Epithelial cell of esophagus (primary cell): ENCODE results near the gene NAXE.

Source experiments
- DNase-seq: peaks from one replicate; pipeline ENCODE4 v3.0.0; 2010; ENCODE audit warnings: low read depth
- H3K4me3 ChIP-seq: 2 replicates; pipeline ENCODE4 v1.5.1; 2011; ENCODE audit warnings: mild to moderate bottlenecking, low read length, control low read depth
- TF ChIP-seq, protein P1 (sequence below): IDR thresholded peaks from 2 replicates; pipeline ENCODE4 v1.5.1; 2011; ENCODE audit warnings: low read depth, mild to moderate bottlenecking, low read length, control low read depth, inconsistent platforms; ENCODE audit not compliant: insufficient read depth; ENCODE audit errors: missing control alignments

The NAXE gene

DNA sequence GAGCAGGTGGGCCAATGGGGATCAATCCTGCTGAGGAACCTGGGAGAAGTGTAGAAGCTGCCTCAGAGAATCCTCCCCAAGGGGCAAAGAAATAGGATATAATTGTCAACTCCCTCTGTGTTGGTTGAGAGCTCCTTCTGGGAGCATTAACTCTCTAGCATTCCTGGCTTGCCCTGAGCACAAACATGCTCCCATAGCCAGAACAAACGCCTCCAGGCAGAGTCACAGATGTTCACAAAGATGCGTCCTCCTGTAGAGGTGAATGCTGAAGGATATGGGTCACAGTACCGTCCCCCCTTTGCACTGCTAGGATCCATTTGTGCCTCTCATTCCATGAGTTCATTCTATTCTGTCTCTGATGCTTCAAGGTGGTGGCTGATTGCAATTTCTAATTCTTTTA, 40.8 kb downstream of the NAXE start:
- TF ChIP-seq, protein P1, sequence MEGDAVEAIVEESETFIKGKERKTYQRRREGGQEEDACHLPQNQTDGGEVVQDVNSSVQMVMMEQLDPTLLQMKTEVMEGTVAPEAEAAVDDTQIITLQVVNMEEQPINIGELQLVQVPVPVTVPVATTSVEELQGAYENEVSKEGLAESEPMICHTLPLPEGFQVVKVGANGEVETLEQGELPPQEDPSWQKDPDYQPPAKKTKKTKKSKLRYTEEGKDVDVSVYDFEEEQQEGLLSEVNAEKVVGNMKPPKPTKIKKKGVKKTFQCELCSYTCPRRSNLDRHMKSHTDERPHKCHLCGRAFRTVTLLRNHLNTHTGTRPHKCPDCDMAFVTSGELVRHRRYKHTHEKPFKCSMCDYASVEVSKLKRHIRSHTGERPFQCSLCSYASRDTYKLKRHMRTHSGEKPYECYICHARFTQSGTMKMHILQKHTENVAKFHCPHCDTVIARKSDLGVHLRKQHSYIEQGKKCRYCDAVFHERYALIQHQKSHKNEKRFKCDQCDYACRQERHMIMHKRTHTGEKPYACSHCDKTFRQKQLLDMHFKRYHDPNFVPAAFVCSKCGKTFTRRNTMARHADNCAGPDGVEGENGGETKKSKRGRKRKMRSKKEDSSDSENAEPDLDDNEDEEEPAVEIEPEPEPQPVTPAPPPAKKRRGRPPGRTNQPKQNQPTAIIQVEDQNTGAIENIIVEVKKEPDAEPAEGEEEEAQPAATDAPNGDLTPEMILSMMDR: no peak
- no peak for DNase-seq
- no peak overlapping the region for H3K4me3 ChIP-seq

DNA sequence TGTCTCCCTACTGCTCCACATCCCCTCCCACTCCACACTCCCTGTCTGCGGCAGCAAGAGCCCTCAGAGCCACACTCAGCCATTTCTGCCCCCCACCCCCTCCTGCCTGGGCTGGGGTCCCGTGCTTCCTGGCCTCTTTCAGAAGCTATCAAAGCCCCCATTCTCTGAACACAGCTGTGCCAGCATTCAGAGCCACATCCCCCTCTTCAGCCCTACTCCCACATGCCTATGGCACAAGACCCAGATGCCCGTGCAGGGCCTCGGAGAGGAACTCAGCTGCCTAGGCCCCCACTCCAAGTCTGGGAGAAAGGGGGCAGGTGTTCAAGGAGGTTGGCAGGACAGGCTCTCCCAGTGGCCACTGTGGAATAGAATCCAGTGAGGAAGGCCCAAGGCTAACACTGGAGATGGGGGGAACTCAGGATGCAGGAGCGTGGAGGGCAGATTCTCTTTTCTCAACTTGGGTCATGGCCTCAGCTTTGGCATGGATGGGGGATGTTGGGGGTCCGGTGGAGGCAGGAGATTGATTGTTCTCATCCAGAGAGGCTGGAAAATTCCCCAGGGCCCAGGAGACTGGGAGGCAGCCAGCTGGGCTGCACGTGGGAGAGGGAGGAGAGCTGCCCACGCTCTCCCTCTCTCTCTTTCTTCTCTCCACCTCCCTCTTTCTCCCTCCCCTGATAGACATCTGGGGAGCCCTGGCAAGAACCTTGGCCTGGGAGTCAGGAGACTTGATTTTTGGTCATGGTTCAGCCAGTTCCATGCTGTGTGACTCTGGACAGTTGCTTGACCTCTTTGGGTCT, 46.8 kb downstream of the NAXE start:
- TF ChIP-seq, protein P1: no peak
- no peak for DNase-seq
- no peak overlapping the region for H3K4me3 ChIP-seq

DNA sequence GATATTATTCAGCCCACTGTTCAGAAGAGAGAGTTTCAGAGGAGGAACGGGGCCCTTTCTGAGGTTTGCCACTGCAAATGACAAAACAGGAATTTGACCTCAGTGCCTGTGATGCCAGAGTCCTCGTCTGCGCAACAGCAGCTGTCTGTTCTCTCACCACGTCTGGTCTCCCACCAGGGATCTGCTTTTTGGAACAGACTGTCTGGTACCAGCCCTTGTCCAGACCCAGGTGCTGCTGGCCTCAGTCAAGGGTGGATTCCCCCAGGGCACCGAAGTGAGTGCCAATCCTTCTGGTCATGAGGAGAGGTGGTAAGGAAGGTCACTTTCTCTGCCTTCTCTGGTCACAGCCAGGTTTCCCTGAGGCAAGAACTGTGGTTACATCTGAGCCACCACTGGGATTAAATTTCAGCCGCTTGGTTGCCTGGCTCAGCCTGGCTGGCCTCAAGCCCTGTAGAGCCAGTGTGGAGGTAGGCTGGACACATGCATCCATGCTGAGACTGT, 48.1 kb downstream of the NAXE start:
- no peak overlapping the region for H3K4me3 ChIP-seq
- TF ChIP-seq, protein P1: no peak
- DNase-seq: no peak

DNA sequence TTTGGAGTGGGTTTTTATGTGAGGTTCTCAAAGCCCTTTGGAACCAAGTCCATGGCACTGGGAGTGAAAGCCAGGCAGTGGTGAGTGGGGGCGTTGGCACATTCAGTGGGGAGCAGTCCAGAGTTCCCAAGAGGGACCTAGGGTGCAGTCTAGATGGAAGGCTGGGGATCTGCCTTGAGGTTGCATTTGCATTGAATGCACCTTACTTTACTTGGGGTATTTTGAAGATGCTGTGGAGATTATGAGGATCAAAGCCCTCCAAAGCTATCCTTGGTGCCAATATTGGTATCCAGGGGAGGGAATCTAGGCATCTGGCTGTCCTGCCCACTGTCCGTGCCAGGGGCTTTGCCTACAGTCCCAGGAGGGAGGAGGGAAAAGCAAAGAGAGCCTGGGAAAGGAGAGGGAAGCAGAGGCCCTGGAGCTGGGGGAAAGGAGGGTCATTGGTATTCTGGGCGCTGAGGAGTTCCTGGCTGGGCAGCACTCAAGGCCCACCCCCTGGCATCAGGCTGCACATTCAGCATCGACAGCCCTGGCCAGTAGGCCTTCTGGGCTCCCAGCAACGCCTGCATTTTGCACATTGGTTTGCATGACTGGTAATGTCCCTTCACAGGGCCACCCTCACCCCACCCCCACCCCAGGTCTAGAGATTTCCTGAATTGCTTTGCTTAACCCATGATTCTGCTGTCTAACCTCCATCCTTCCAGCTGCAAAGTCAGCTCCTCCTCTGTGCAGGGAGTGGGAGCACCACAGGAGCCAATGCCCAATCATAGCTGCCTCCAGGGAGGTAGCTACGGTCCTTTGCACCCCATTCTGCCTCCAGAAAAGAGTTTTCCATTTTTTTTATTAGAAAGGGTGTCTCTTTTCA, 49.5 kb downstream of the NAXE start:
- H3K4me3 ChIP-seq: no peak overlapping the region
- no peak for DNase-seq
- TF ChIP-seq, protein P1: no peak

DNA sequence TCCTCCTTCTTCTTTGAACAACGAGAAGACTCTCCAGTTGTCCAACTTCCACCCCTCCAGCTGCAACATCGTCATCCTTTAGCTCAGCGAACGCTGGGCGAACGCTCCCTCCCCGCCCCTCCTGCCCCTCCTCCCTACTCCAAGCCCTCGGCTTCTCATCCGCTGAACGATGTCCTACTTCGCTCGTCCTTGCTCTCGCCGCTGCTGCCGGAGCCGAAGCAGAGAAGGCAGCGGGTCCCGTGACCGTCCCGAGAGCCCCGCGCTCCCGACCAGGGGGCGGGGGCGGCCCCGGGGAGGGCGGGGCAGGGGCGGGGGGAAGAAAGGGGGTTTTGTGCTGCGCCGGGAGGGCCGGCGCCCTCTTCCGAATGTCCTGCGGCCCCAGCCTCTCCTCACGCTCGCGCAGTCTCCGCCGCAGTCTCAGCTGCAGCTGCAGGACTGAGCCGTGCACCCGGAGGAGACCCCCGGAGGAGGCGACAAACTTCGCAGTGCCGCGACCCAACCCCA, 50.2 kb downstream of the NAXE start, which contains the start of gene BCAN:
TSS of gene BCAN (plus strand) at position 357 of the 504 bp plus-strand sequence. CDS start 3,938 bp downstream, outside the sequence.
- H3K4me3 ChIP-seq: no peak within 1 kb of the TSS
- TF ChIP-seq, protein P1: no peak
- no peak for DNase-seq

DNA sequence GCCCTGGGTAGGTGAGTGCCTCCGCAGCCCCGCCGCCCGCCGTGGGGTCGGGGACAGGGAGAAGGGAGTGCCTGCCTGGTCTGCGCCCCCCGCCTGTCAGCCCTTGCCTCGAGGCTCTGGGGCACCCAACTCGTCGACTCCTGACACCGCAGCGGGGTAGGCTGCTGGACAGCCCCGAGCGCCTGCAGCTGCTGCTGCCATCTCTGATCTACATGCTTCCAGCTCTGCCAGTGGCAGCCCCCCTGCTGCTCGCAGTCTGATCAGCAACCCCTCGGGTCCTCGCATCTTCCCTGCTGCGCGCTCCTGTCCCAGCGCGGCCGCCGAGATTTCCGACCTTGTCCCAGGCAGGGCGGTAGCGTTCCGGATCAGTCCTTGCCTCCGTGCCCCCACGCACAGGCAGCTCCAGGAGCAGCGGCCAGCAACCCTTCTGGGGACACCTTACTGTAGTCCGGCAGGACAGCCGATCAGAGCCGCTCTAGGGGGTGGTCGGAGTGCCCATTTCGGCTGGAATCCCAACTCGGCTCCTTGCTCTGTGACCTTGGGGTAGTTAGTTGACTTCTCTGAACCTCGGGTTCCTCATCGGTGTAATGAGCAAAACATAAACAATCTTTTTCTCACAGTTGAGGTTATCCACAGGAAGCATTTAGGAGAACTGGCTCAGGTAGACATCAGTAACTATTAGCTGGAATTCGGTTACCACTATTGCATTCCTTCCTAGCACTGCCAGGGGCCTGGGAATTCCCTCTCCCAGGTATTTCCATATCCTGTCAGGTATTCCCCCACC, 50.9 kb downstream of the NAXE start:
- TF ChIP-seq, protein P1: no peak
- no peak overlapping the region for H3K4me3 ChIP-seq
- DNase-seq: no peak
